Liver (tissue), 3 donors: ENCODE data around the gene GPBP1L1.

ENCODE experiments used
- HNF4A ChIP-seq, 2 donors: conservative IDR thresholded peaks; 2 replicates each; pipeline ENCODE4 v1.6.1; 2016; ENCODE audit warnings: antibody characterized with exemption in 2 of 2, mild to moderate bottlenecking in 2 of 2
- SP1 ChIP-seq: IDR thresholded peaks from 2 replicates; pipeline ENCODE4 v1.6.1; 2018; ENCODE audit warnings: antibody characterized with exemption, mild to moderate bottlenecking
- TAF1 ChIP-seq: conservative IDR thresholded peaks from 2 replicates; pipeline ENCODE4 v1.6.1; 2016; ENCODE audit warnings: antibody characterized with exemption, mild to moderate bottlenecking
- YY1 ChIP-seq: IDR thresholded peaks from 2 replicates; pipeline ENCODE4 v1.6.1; 2016; ENCODE audit warnings: antibody characterized with exemption, mild to moderate bottlenecking
- TF ChIP-seq, protein P1 (sequence below): IDR thresholded peaks from 2 replicates; pipeline ENCODE4 v1.6.1; 2016; ENCODE audit warnings: antibody characterized with exemption, mild to moderate bottlenecking
- TF ChIP-seq, protein P2 (sequence below): fragments of 150-350 bp; IDR thresholded peaks from 2 replicates; pipeline ENCODE4 v1.5.1; 2017; ENCODE audit warnings: improper control_type of control experiment, low read depth, low read length; ENCODE audit not compliant: missing input control
- donor health status: healthy.
- donor health status: healthy.

DNA sequence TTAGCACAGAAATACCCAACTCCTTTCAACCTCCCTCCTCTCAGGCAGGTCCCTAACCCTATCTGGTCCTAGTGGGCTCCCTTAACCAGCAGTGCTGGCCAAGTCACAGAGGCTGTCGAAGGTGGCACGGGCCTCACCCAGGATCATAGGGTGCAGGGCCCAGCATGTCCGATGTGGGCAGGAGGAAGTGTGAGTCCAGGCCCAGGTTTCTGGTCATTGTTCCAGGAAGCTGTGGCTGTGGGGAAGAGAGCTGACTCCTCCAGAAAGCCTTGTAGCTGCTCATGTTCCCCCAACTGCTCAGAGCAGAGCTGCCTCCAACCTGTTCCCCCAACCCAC, 64.9 kb downstream of the GPBP1L1 start:
- TF ChIP-seq, protein P1, sequence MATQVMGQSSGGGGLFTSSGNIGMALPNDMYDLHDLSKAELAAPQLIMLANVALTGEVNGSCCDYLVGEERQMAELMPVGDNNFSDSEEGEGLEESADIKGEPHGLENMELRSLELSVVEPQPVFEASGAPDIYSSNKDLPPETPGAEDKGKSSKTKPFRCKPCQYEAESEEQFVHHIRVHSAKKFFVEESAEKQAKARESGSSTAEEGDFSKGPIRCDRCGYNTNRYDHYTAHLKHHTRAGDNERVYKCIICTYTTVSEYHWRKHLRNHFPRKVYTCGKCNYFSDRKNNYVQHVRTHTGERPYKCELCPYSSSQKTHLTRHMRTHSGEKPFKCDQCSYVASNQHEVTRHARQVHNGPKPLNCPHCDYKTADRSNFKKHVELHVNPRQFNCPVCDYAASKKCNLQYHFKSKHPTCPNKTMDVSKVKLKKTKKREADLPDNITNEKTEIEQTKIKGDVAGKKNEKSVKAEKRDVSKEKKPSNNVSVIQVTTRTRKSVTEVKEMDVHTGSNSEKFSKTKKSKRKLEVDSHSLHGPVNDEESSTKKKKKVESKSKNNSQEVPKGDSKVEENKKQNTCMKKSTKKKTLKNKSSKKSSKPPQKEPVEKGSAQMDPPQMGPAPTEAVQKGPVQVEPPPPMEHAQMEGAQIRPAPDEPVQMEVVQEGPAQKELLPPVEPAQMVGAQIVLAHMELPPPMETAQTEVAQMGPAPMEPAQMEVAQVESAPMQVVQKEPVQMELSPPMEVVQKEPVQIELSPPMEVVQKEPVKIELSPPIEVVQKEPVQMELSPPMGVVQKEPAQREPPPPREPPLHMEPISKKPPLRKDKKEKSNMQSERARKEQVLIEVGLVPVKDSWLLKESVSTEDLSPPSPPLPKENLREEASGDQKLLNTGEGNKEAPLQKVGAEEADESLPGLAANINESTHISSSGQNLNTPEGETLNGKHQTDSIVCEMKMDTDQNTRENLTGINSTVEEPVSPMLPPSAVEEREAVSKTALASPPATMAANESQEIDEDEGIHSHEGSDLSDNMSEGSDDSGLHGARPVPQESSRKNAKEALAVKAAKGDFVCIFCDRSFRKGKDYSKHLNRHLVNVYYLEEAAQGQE, result no peak
- TF ChIP-seq, protein P2, sequence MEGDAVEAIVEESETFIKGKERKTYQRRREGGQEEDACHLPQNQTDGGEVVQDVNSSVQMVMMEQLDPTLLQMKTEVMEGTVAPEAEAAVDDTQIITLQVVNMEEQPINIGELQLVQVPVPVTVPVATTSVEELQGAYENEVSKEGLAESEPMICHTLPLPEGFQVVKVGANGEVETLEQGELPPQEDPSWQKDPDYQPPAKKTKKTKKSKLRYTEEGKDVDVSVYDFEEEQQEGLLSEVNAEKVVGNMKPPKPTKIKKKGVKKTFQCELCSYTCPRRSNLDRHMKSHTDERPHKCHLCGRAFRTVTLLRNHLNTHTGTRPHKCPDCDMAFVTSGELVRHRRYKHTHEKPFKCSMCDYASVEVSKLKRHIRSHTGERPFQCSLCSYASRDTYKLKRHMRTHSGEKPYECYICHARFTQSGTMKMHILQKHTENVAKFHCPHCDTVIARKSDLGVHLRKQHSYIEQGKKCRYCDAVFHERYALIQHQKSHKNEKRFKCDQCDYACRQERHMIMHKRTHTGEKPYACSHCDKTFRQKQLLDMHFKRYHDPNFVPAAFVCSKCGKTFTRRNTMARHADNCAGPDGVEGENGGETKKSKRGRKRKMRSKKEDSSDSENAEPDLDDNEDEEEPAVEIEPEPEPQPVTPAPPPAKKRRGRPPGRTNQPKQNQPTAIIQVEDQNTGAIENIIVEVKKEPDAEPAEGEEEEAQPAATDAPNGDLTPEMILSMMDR, result no peak
- no peak for TF ChIP-seq TAF1
- no peak for TF ChIP-seq HNF4A (conservative IDR thresholded peaks at IDR 0.05)
- TF ChIP-seq YY1, result no peak
- TF ChIP-seq SP1, result no peak
